ENCODE results near the gene OVCA2.

The OVCA2 gene

GRCh38 chr17:2060681-2061440 is 19.0 kb downstream of the OVCA2 start:
- in situ Hi-C loops (cut with MboI; ENCODE audit: low pct_unique_long_range_greater_than_20kb, low sequenced_read_pairs, unreplicated experiment), result loop anchor here (10.0 kb wide), 1 partner anchor 184 kb away; no protein-coding TSS in a partner anchor
- TF ChIP-seq CTCF (IDR thresholded peaks at IDR 0.05; ENCODE audit: extremely low read depth, insufficient read depth, missing control alignments), result no peak
- no peak for DNase-seq (ENCODE audit: low spot score)

- TF ChIP-seq CTCF (IDR thresholded peaks at IDR 0.05; ENCODE audit: extremely low read depth, insufficient read depth, missing control alignments), result no peak
- no peak for DNase-seq (ENCODE audit: low spot score)
- in situ Hi-C loops (cut with MboI; ENCODE audit: low pct_unique_long_range_greater_than_20kb, low sequenced_read_pairs, unreplicated experiment), result loop anchor here (10.0 kb wide), 1 partner anchor 183 kb away; no protein-coding TSS in a partner anchor
These were observed 19.7 kb downstream of the OVCA2 start for GRCh38 chr17:2061441-2061958.

- DNase-seq (ENCODE audit: low spot score), result no peak
- TF ChIP-seq CTCF (IDR thresholded peaks at IDR 0.05; ENCODE audit: extremely low read depth, insufficient read depth, missing control alignments), result no peak
- in situ Hi-C loops (cut with MboI; ENCODE audit: low pct_unique_long_range_greater_than_20kb, low sequenced_read_pairs, unreplicated experiment), result loop anchor here (10.0 kb wide), 1 partner anchor 182 kb away; no protein-coding TSS in a partner anchor
These were observed 20.9 kb downstream of the OVCA2 start for GRCh38 chr17:2062571-2063183.

GRCh38 chr17:2063261-2064146 is 21.7 kb downstream of the OVCA2 start:
- no peak for TF ChIP-seq CTCF (IDR thresholded peaks at IDR 0.05; ENCODE audit: extremely low read depth, insufficient read depth, missing control alignments)
- DNase-seq (ENCODE audit: low spot score), result no peak
- in situ Hi-C loops (cut with MboI; ENCODE audit: low pct_unique_long_range_greater_than_20kb, low sequenced_read_pairs, unreplicated experiment), result loop anchor here (10.0 kb wide), 1 partner anchor 181 kb away; no protein-coding TSS in a partner anchor

- no peak for TF ChIP-seq CTCF (IDR thresholded peaks at IDR 0.05; ENCODE audit: extremely low read depth, insufficient read depth, missing control alignments)
- DNase-seq (ENCODE audit: low spot score), result no peak
- in situ Hi-C loops (cut with MboI; ENCODE audit: low pct_unique_long_range_greater_than_20kb, low sequenced_read_pairs, unreplicated experiment), result loop anchor here (10.0 kb wide), 1 partner anchor 181 kb away; no protein-coding TSS in a partner anchor
These were observed 22.3 kb downstream of the OVCA2 start for GRCh38 chr17:2064147-2064489.

- TF ChIP-seq CTCF (IDR thresholded peaks at IDR 0.05; ENCODE audit: extremely low read depth, insufficient read depth, missing control alignments), result no peak
- DNase-seq (ENCODE audit: low spot score), result no peak
- in situ Hi-C loops (cut with MboI; ENCODE audit: low pct_unique_long_range_greater_than_20kb, low sequenced_read_pairs, unreplicated experiment), result loop anchor here (10.0 kb wide), 1 partner anchor 180 kb away; no protein-coding TSS in a partner anchor
These were observed 22.7 kb downstream of the OVCA2 start for GRCh38 chr17:2064520-2064971.
